ENCODE results near the gene LARGE2. TPM values are rescaled to one million over a fixed set of nuclear protein-coding genes. Genes with fewer than 3 reads are reported as not detected.

Gene LARGE2
- total and polyA plus RNA-seq, 2 donors (not counting 3 experiments of a cell fraction or from before 2014, with no cell fraction given), result 0.06 TPM; not detected in 1

DNA sequence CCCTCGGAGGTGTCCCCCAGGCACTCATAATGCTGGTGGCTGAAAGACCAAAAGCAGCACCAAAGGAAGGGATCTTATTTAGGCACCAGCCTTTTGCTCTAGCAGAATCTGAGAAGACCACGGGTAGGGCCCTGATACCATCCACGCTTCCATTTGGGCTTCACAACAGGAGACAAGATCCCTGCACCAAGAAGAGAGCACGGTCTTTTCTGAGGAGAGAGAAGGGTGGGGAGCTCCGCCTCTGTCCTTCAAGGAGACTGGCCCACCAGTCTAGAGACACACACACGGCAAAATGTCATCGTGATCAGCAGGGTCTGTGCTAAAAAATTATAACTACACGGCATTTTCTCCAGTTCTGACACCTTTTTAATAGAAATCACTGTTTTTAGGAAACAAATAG lies 9.8 kb downstream of the LARGE2 start:
- no peaks in the 10 kb centered on the region for H3K4me1 ChIP-seq (ENCODE audit: control insufficient read depth, extremely low read depth, insufficient read depth, low read length)
- no peaks in the 10 kb centered on the region for H3K9me3 ChIP-seq (replicated peaks; ENCODE audit: control insufficient read depth, insufficient read depth, low read length)
- H3K4me2 ChIP-seq (ENCODE audit: insufficient read depth, low read length), result no peak overlapping the region
- peaks cover 0 to 35% of the 10 kb centered on the region in 2 experiments for H3K36me3 ChIP-seq (ENCODE audit: control insufficient read depth in 2 of 2, extremely low read depth in 1 of 2, insufficient read depth in 2 of 2, low read length in 2 of 2)
- CTCF ChIA-PET, result no interaction called here
- FAIRE-seq, result no peak
- BruUV-seq (replicated peaks), result no TSS peak
- H3K27me3 ChIP-seq (ENCODE audit: control insufficient read depth in 2 of 2, insufficient read depth in 2 of 2, low read length in 2 of 2), result no peaks in the 10 kb centered on the region
- no peaks in the 10 kb centered on the region for H4K20me1 ChIP-seq (replicated peaks; ENCODE audit: control insufficient read depth, extremely low read depth, insufficient read depth, low read length)
- H2AFZ ChIP-seq (ENCODE audit: low read depth, low read length), result no peak overlapping the region
- no peak for DNase-seq (ENCODE audit: low read depth, low spot score)
- no peak overlapping the region for H3K9ac ChIP-seq (replicated peaks; ENCODE audit: extremely low read depth, insufficient read depth, low read length)
- no peak overlapping the region for H3K4me3 ChIP-seq (replicated peaks in 1 of 3; ENCODE audit: insufficient read depth in 1 of 3, low read depth in 1 of 3, low read length in 3 of 3)
- POLR2A ChIA-PET, result no interaction called here
- no peaks in the 10 kb centered on the region for H3K79me2 ChIP-seq (ENCODE audit: control insufficient read depth, insufficient read depth, low read length)
- intact Hi-C loops (cut with micrococcal nuclease), result no loop called here
- H3K27ac ChIP-seq (ENCODE audit: insufficient read depth, low read depth, low read length), result no peak overlapping the region
- dilution Hi-C loops (cut with MboI; ENCODE audit: extremely low pct_ligation_motif_present, low sequenced_read_pairs), result no loop called here
- no peak for TF ChIP-seq POLR2AphosphoS5 (IDR thresholded peaks at IDR 0.05; ENCODE audit: insufficient read depth, low read depth, low read length)
- no peak for TF ChIP-seq FOS (IDR thresholded peaks at IDR 0.05; ENCODE audit: borderline replicate concordance, insufficient read depth, low read length)
- TF ChIP-seq POLR2A (IDR thresholded peaks at IDR 0.05; ENCODE audit: low read depth, low read length), result no peak
- no peak for TF ChIP-seq EZH2 (IDR thresholded peaks at IDR 0.05; ENCODE audit: borderline replicate concordance, low read depth, low read length, severe bottlenecking)
- TF ChIP-seq, protein P1, sequence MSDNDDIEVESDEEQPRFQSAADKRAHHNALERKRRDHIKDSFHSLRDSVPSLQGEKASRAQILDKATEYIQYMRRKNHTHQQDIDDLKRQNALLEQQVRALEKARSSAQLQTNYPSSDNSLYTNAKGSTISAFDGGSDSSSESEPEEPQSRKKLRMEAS (IDR thresholded peaks at IDR 0.05; ENCODE audit: insufficient read depth, insufficient read length), result no peak
- TF ChIP-seq, protein P2, sequence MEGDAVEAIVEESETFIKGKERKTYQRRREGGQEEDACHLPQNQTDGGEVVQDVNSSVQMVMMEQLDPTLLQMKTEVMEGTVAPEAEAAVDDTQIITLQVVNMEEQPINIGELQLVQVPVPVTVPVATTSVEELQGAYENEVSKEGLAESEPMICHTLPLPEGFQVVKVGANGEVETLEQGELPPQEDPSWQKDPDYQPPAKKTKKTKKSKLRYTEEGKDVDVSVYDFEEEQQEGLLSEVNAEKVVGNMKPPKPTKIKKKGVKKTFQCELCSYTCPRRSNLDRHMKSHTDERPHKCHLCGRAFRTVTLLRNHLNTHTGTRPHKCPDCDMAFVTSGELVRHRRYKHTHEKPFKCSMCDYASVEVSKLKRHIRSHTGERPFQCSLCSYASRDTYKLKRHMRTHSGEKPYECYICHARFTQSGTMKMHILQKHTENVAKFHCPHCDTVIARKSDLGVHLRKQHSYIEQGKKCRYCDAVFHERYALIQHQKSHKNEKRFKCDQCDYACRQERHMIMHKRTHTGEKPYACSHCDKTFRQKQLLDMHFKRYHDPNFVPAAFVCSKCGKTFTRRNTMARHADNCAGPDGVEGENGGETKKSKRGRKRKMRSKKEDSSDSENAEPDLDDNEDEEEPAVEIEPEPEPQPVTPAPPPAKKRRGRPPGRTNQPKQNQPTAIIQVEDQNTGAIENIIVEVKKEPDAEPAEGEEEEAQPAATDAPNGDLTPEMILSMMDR (IDR thresholded peaks at IDR 0.05; ENCODE audit: extremely low read depth in 1 of 2, insufficient read depth in 1 of 2, low read depth in 1 of 2, low read length in 2 of 2), result no peak
- TF ChIP-seq MYC (IDR thresholded peaks at IDR 0.05; ENCODE audit: low read depth, low read length), result no peak
- no peak for TF ChIP-seq JUN (IDR thresholded peaks at IDR 0.05; ENCODE audit: borderline replicate concordance, insufficient read depth, insufficient read length, low read depth)
- no peak for TF ChIP-seq GATA2 (IDR thresholded peaks at IDR 0.05; ENCODE audit: insufficient read depth, insufficient read length, low read depth, low read length)
- H3K9me1 ChIP-seq (replicated peaks; ENCODE audit: control insufficient read depth, extremely low read depth, insufficient read depth, low read length), result no peaks in the 10 kb centered on the region

All from endothelial cell of umbilical vein (primary cell).